CD14-positive monocyte (primary cell): ENCODE results near the gene NRM. TPM values are rescaled to one million over a fixed set of nuclear protein-coding genes. Genes with fewer than 3 reads are reported as not detected.

Experiments used
- DNase-seq, 3 donors: peaks; one replicate each; pipeline ENCODE4 v3.0.0-alpha.2; 2011 to 2022
- H2AFZ ChIP-seq: 2 replicates; pipeline ENCODE4 v1.6.0; 2012; ENCODE audit warnings: mild to moderate bottlenecking, low read depth, low read length, inconsistent platforms; ENCODE audit not compliant: insufficient read depth, poor library complexity, severe bottlenecking
- H3K27ac ChIP-seq, 2 donors: 1 replicate in 1 of 2; 2 replicates in 1 of 2; pipeline ENCODE4 v1.5.1; 2012 to 2013; ENCODE audit warnings: low read length in 2 of 2, control low read depth in 1 of 2, inconsistent platforms in 1 of 2, low read depth in 1 of 2, mild to moderate bottlenecking in 1 of 2
- H3K27me3 ChIP-seq, 2 donors: one replicate each; pipeline versions ENCODE4 v1.6.0 to v1.6.1; 2011 to 2013; ENCODE audit warnings: low read length in 2 of 2; ENCODE audit not compliant: control insufficient read depth in 2 of 2, insufficient read depth in 2 of 2
- H3K36me3 ChIP-seq, 2 donors: replicated peaks in 1 of 2; 1 replicate in 1 of 2; 2 replicates in 1 of 2; pipeline versions ENCODE4 v1.5.1 to v1.6.1; 2012 to 2013; ENCODE audit warnings: low read length in 2 of 2, control low read depth in 1 of 2, inconsistent platforms in 1 of 2, mild to moderate bottlenecking in 1 of 2; ENCODE audit not compliant: insufficient read depth in 2 of 2, control insufficient read depth in 1 of 2
- H3K4me1 ChIP-seq, 2 donors: 1 replicate in 1 of 2; 2 replicates in 1 of 2; pipeline versions ENCODE4 v1.5.1 to v1.6.1; 2012 to 2013; ENCODE audit warnings: low read length in 2 of 2, control low read depth in 1 of 2, inconsistent platforms in 1 of 2, mild to moderate bottlenecking in 1 of 2, moderate library complexity in 1 of 2; ENCODE audit not compliant: insufficient read depth in 2 of 2, control insufficient read depth in 1 of 2
- H3K4me2 ChIP-seq: replicated peaks from 2 replicates; pipeline ENCODE3; 2012; ENCODE audit warnings: low read length, moderate library complexity, mild to moderate bottlenecking; ENCODE audit not compliant: poor library complexity, severe bottlenecking; ENCODE audit errors: extremely low read depth
- H3K4me3 ChIP-seq, 3 experiments: fragments of 200-600 bp in 1 of 3; sonication (generic) in 1 of 3; replicated peaks in 1 of 3; 1 replicate in 2 of 3; 2 replicates in 1 of 3; pipeline ENCODE4 v1.5.1; 2011 to 2013; ENCODE audit warnings: low read length in 3 of 3, mild to moderate bottlenecking in 3 of 3, control low read depth in 2 of 3, low read depth in 2 of 3, inconsistent platforms in 1 of 3, moderate library complexity in 1 of 3
- H3K79me2 ChIP-seq: 2 replicates; pipeline ENCODE4 v1.6.0; 2012; ENCODE audit warnings: mild to moderate bottlenecking, control low read depth, inconsistent platforms, low read length, moderate library complexity; ENCODE audit not compliant: insufficient read depth
- H3K9ac ChIP-seq: 2 replicates; pipeline ENCODE4 v1.6.0; 2017; ENCODE audit warnings: low read length, mild to moderate bottlenecking; ENCODE audit not compliant: insufficient read depth, poor library complexity, severe bottlenecking
- H3K9me3 ChIP-seq, 2 donors: replicated peaks in 1 of 2; 1 replicate in 1 of 2; 2 replicates in 1 of 2; pipeline versions ENCODE4 v1.5.1 to v1.6.1; 2012 to 2013; ENCODE audit warnings: low read length in 2 of 2, control low read depth in 1 of 2; ENCODE audit not compliant: control insufficient read depth in 1 of 2, insufficient read depth in 1 of 2
- H4K20me1 ChIP-seq: 2 replicates; pipeline ENCODE4 v1.6.0; 2012; ENCODE audit warnings: mild to moderate bottlenecking, low read length, control low read depth, moderate library complexity; ENCODE audit not compliant: insufficient read depth
- H3K27ac Mint-ChIP-seq, 7 donors: one replicate each; pipeline ENCODE4 v1.8.0; 2020; ENCODE audit warnings: mild to moderate bottlenecking in 7 of 7, mixed read lengths in 7 of 7, moderate library complexity in 6 of 7, inconsistent platforms in 2 of 7
- H3K27me3 Mint-ChIP-seq, 3 donors: one replicate each; pipeline ENCODE4 v1.8.0; 2021 to 2022; ENCODE audit warnings: low read depth in 3 of 3, mild to moderate bottlenecking in 3 of 3, mixed read lengths in 3 of 3, moderate library complexity in 3 of 3, inconsistent platforms in 1 of 3
- H3K36me3 Mint-ChIP-seq, 2 donors: one replicate each; pipeline ENCODE4 v1.8.0; 2020; ENCODE audit warnings: mixed read lengths in 2 of 2, inconsistent platforms in 1 of 2, mild to moderate bottlenecking in 1 of 2
- H3K4me1 Mint-ChIP-seq: one replicate; pipeline ENCODE4 v1.8.0; 2020; ENCODE audit warnings: mild to moderate bottlenecking, mixed read lengths
- H3K4me3 Mint-ChIP-seq, 2 donors: one replicate each; pipeline ENCODE4 v1.8.0; 2020; ENCODE audit warnings: mild to moderate bottlenecking in 2 of 2, mixed read lengths in 2 of 2, moderate library complexity in 1 of 2
- H3K9me3 Mint-ChIP-seq, 7 donors: one replicate each; pipeline ENCODE4 v1.8.0; 2020 to 2022; ENCODE audit warnings: mixed read lengths in 7 of 7, mild to moderate bottlenecking in 6 of 7, moderate library complexity in 6 of 7, inconsistent platforms in 2 of 7
- CTCF ChIP-seq: fragments of 200-600 bp; IDR thresholded peaks from one replicate; pipeline ENCODE4 v1.8.0; 2022; ENCODE audit warnings: antibody characterized with exemption, mild to moderate bottlenecking
- WGBS: methylation state at CpG from one replicate; pipeline ENCODE4 v1.1.5; 2013; ENCODE audit warnings: missing lambda C conversion rate; ENCODE audit not compliant: insufficient coverage; 5-methylcytosine and 5-hydroxymethylcytosine counted together
- intact Hi-C, 2 donors: fragments of 100-400 bp; cut with micrococcal nuclease; formaldehyde crosslinking; loops; one replicate each; pipeline versions ENCODE4 v1.15.0 to v1.15.1; 2023
- polyA plus RNA-seq, 3 donors: library from polyadenylated mRNA; depleted of rRNA in 1 of 3; unstranded in 2 of 3; stranded (reverse) in 1 of 3; fragments of 300-500 nt in 2 of 3; fragments of >200 nt in 1 of 3; fragmentation: Illumina TruSeq in 2 of 3; gene quantifications; 1 replicate in 2 of 3; 2 replicates in 1 of 3; pipeline ENCODE4 v1.2.3, GENCODE V29; 2012 to 2021

Gene NRM
- polyA plus RNA-seq, 3 donors: 25.9 to 36.0 (median 35.0) TPM

DNA sequence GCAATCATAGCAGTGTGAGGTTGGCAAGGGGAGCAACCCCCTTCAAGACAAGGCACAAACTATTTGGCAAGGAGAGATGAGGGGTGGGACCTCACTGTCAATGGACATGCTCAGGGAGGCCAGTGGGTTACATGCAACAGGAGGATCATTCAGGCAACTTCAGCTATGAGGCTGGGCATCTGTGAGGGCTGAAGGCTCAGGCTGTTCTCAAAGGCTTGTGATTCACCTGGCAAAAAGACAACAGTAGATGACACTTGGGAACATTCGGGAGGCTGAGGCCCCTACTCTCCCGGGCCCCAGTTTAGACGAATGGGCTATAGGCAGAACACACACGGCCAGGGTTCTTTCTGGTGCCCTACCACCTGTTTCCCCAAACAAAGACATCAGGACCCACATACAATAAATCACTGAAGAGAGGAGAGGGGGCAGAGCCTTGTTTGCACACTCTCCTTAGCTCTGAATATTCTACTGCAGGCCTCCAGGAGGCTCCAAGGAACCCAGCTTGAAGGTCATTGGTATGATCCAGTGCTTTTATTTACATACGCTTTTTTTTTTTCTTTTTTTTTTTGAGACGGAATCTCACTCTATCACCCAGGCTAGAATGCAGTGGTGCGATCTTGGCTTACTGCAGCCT is 37.3 kb upstream of the NRM start:
- H3K27me3 Mint-ChIP-seq: peaks cover 0 to 2% (median 0%) of the 10 kb centered on the region in 3 donors
- Histone ChIP-seq H3K4me3 (no peak overlapping the region), H3K27ac (peak overlapping the region in 1 of 2 donors; percentile 13), H3K4me1 (peaks cover 19 to 31% of the 10 kb centered on the region in 2 donors), H3K36me3 (peaks cover 41 to 88% of the 10 kb centered on the region in 2 donors), H4K20me1 (peaks cover 72% of the 10 kb centered on the region), H3K9ac (no peak overlapping the region), H2AFZ (no peak overlapping the region), H3K27me3 (no peaks in the 10 kb centered on the region), H3K79me2 (peaks cover 37% of the 10 kb centered on the region), H3K4me2 (no peak overlapping the region), H3K9me3 (no peaks in the 10 kb centered on the region)
- no peak for TF ChIP-seq CTCF
- no peak for DNase-seq
- 52% methylated on average over 2 of the region's 7 CpGs for WGBS
- peaks cover 28% of the 10 kb centered on the region for H3K4me1 Mint-ChIP-seq
- peaks cover 0 to 2% (median 0%) of the 10 kb centered on the region in 7 donors for H3K9me3 Mint-ChIP-seq
- H3K4me3 Mint-ChIP-seq: no peak overlapping the region
- intact Hi-C loops: loop anchor here in 1 of 2 donors (10.0 kb wide), 1 partner anchor 243 kb away; the partner anchor contains the start of gene HLA-E
- H3K27ac Mint-ChIP-seq: peak overlapping the region in 3 of 7 donors; percentile 2 to 72 (median 7)
- H3K36me3 Mint-ChIP-seq: peaks cover 62 to 82% of the 10 kb centered on the region in 2 donors

GRCh38 chr6:30726506-30727413 is 36.0 kb upstream of the NRM start:
- peaks cover 31 to 44% of the 10 kb centered on the region in 2 donors for H3K4me1 ChIP-seq
- peaks cover 40% of the 10 kb centered on the region for H3K4me1 Mint-ChIP-seq

More at GRCh38 chr6:30726506-30727413, 36.0 kb upstream of the NRM start:
- peak overlapping the region in 1 of 7 donors; percentile 10 for H3K27ac Mint-ChIP-seq
- no peak overlapping the region for H3K4me3 Mint-ChIP-seq
- no peak overlapping the region for H2AFZ ChIP-seq
- H3K9me3 ChIP-seq: no peaks in the 10 kb centered on the region
- intact Hi-C loops: loop anchor here in 1 of 2 donors (10.0 kb wide), 1 partner anchor 242 kb away; the partner anchor contains the start of gene HLA-E
- H3K36me3 ChIP-seq: peaks cover 48 to 79% of the 10 kb centered on the region in 2 donors
- peaks cover 56 to 80% of the 10 kb centered on the region in 2 donors for H3K36me3 Mint-ChIP-seq
- TF ChIP-seq CTCF: no peak
- no peak overlapping the region for H3K4me2 ChIP-seq
- no peaks in the 10 kb centered on the region for H3K27me3 ChIP-seq
- H4K20me1 ChIP-seq: peaks cover 77% of the 10 kb centered on the region
- H3K9ac ChIP-seq: no peak overlapping the region
- WGBS: 91% methylated on average over 8 of the region's 11 CpGs
- H3K79me2 ChIP-seq: peaks cover 50% of the 10 kb centered on the region
- no peak overlapping the region for H3K4me3 ChIP-seq
- no peaks in the 10 kb centered on the region for H3K9me3 Mint-ChIP-seq
- H3K27ac ChIP-seq: no peak overlapping the region
- DNase-seq: no peak
- peaks cover 0 to 2% (median 0%) of the 10 kb centered on the region in 3 donors for H3K27me3 Mint-ChIP-seq
